Activated T-cell treated with anti-CD3 and anti-CD28 coated beads for 4 hours (primary cell): ENCODE data around the gene CEP72.
"Not testable (repeated sequence)": the region's sequence is repeated elsewhere in the genome, so short reads cannot be mapped to it uniquely, and the experiment has no call there.

Experiments used
- DNase-seq: peaks from one replicate; pipeline ENCODE4 v3.0.0-alpha.2; 2020

Gene CEP72

DNA sequence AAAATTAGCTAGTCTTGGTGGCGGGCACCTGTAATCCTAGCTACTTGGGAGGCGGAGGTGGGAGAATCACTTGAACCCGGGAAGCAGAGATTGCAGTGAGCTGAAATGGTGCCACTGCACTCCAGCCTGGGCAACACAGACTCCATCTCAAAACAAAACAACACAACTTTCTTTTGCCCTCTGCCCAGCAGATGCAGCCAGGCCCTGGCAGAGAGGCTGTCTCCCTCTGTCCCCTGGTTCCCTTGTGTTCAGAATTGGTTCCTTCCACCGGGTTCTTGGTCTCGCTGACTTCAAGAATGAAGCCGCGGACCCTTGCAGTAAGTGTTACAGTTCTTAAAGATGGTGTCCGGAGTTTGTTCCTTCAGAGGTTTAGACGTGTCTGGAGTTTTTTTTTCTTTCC is 30.2 kb upstream of the CEP72 start:
- no peak for DNase-seq

DNA sequence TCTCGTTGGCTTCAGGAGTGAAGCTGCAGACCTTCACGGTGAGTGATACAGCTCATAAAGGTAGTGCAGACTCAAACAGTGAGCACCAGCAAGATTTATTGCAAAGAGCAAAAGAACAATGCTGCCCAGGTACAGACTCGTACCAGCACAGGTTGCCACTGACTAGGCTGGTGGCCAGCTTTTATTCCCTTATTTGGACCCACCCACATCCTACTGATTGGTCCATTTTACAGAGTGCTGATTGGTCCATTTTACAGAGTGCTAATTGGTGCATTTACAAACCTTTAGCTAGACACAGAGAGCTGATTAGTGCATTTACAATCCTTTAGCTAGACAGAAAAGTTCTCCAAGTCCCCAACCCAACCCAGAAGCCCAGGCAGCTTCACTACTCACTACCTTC is 29.7 kb upstream of the CEP72 start:
- not testable (repeated sequence) for DNase-seq

DNA sequence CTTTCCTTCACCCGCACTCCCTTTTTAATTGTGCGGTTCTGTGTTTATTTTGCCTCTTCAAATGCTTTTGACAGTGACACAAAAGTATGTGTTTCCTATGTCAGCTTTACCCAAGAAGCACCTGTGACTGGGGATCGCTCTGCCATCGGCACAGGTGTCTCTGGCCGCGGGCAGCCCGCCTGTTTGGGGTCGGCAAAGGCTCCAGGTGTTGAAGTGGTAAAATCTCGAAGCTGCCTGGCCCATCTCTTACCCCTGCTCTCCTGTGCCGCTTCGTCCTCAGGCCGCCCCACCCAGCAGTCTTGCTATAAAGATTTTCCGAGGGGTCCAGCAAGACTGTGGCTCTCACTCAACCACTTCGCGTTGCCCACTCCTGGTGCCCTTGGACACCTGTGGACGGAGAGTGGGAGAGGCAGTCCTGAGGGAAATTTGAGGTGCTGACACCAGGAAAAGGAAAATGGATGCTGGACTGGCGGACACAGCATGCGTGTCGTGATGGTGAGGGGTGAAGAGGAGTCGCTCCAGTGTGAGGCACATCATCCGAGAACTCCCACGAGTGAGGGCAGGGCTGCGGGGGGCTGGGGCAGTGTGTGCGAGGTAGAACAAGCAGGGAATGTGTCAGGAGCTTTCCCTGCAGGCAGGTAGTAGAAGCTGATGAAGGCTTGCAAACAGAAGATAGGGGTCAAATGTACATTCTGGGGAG is 29.1 kb upstream of the CEP72 start:
- DNase-seq = no peak

DNA sequence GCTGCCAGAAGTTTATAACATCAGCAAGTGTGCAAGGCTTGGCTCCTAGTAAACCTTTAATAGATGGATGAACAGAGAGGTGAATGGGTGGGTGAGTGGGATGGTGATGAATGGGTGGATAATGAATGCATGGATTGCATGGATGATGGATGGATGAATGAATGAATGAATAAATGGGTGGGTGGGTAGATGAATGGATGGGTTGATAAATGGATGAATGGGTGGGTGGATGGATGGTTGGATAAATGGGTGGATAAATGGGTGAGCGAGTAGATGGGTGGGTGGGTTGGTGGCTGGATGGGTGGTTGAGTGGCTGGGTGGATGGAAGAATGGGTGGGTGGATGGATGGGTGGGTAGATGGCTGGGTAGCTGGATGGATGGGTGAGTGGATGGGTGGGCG is 28.5 kb upstream of the CEP72 start:
- no peak for DNase-seq

DNA sequence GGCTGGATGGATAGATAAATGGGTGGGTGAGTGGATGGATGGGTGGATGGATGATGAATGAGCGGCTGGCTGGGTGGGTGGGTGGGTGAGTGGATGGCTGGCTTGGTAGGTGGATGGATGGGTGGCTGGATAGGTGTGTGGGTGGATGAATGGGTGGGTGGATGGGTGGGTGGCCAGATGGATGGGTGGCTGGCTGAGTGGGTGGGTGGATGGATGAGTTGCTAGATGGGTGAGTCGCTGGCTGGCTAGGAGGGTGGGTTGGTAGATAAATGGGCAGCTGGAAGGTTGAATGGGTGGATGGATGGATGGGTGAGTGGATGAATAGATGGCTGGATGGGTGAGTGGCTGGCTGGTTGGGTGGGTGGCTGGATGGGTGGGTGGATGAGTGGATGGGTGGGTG is 27.9 kb upstream of the CEP72 start:
- DNase-seq = no peak

DNA sequence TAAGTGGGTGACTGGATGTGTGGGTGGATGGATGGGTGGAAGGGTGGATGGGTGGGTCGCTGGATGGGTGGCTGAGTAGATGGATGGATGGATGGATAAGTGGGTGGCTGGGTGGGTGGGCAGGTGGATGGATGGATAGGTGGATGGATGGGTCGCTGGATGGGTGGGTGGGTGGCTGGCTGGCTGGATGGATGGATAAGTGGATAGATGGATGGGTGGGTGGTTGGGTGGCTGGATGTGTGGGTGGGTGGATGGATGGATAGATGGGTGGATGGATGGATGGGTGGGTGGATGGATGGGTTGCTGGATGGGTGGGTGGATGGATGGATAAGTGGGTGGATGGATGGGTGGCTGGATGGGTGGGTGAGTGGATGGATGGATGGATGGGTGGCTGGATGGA is 27.3 kb upstream of the CEP72 start:
- no peak for DNase-seq

DNA sequence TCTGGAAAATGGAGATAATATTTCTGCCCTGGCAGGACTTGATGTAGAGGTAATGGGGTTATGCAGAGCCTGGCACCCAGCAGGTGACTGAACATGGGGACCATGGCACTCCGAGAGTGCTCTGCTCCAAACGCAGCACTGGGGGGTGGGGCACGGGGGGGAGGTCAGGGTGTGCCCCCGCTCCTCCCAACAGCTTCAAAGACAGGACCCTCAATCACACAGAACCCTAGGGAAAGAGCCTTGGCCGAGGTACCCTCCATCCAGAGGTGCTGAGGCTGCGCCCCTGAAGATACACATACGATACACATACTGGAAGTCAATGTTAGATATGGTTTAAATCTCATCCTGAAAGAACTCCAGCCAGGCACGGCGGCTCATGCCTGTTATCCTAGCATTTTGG is 26.6 kb upstream of the CEP72 start:
- no peak for DNase-seq

DNA sequence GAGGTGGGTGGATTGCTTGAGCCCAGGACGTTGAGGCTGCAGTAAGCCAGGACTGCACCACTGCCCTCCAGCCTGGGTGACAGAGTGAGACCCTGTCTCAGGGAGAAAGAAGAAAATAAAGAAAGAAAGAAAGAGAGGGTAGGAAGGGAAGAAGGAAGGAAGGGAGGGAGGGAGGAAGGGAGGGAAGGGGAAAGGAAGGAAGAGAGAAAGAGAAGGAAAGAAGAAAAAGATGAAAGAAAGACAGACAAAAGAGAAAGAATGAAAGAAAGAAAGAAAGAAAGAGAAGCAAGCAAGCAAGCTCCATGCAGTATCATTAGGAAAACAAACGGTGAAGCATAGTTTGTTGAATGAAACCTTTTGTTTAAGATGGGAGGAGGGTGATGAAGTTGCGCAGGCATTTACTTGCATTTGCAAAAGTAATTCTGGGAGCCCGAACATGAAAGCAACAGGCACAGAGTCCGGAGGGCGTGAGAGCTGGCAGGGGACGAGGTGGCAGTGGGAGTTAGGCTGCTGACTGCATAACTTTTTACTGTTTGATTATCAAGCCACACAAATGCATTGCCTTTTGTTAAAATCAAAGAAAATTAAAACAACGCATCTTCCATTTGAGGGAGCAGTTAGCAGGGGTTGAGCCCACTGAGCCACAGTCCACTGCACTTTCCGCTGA is 26.0 kb upstream of the CEP72 start:
- no peak for DNase-seq

DNA sequence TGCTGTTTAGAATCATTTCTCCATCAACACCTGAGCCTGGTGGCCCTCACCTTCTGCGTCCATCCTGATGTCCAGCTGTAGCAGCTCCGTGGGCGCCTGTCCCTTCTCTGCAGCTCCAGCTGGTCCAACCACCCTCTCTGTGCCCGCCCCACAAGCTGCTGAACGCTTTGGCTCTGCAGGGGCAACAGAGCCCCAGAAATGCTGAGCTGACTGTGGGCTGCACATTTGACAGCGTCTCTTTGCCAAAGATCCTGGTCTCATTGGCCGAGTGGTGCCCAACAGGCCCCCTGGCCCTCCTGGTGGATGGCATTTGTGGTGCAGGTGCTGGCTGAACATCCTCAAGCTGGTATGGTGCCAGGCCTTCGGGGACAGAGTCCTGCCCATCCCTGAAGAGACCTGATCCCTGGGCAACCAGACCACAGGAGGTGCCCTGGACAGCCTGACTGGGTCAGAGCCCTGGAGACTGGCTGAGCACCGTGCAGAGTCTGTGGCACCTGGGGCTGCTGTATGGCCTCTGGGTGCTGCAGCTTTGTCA is 25.3 kb upstream of the CEP72 start:
- no peak for DNase-seq

DNA sequence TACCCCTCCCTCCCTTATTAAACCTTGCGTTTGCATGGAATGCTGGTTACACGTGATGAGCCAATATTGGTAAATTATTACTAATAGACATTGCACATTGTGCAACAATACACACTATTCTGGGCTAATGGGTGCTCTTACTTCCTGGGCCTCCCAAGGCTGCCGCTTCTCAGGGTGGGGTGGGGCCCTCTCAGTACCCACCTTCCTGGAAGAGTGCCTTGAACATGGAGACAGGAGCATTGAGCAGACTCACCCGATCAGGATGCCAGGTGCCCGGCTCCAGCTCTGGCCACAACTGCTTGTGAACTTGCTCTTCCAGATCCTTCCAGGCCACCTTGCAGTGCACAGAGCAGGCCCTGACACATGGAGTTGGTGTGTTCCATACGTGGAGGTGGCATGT is 24.7 kb upstream of the CEP72 start:
- no peak for DNase-seq

DNA sequence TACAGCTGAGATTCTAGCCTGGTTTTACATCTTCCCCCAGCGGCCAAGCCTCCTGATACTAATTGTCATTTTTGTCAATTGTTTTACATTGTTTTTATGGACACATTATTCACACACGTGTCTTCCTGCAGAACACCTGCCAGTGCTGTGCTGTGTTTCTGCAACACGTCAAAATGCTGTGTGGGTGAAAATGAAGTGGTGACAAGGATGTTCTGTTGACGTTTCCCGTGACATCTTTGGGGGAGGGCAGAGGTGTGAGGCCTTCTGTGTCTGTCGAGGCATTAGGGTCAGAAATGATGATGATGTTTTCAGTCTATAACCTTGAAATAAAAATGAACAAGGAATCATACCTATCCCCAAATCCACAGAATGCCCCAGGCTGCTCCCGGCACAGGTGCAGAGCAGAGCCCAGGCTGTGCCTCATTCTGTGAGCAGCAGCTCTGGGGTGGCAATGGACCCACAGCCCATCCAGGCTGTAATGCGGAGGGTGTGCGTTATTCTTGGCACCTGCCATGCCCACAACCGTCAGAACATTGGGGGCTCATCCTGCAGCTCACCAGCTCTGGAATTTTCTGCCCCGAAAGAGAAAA is 23.6 kb upstream of the CEP72 start:
- no peak for DNase-seq

DNA sequence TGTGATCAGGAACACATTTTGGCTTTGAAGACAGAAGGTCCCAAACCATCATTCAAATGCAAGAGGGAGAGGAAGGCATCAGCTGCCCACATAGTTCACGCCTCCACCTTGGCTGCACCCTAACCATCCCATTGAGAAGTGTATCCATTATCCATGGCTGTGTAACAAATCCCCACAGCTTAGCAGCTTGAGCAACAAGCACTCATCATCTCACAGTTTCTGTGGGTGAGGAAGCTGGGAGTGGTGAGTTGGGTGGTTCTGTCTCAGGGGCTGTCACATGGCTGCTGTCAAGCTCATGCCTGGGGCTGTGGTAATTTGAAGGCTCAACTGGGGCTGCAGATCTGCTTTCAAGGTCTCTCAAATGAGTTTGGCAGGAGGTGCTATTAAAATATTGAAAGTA is 23.0 kb upstream of the CEP72 start:
- no peak for DNase-seq

DNA sequence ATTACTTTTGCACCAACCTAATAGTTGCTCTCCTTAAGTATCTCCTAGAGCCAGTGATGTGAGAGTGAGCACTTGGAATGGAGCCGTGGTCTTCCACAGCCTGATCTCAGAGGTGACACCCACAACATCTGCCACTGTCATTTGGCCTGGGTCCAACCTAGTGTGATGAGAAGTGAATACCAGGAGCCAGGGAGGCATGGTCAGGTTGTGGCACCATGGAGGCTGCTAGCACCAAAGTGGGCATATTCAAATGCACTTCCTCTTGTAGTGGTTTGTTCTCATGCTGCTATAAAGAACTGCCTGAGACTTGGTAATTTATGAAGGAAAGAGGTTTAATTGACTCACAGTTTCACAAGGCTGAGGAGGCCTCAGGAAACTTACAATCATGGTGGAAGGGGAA is 22.6 kb upstream of the CEP72 start:
- DNase-seq = no peak

DNA sequence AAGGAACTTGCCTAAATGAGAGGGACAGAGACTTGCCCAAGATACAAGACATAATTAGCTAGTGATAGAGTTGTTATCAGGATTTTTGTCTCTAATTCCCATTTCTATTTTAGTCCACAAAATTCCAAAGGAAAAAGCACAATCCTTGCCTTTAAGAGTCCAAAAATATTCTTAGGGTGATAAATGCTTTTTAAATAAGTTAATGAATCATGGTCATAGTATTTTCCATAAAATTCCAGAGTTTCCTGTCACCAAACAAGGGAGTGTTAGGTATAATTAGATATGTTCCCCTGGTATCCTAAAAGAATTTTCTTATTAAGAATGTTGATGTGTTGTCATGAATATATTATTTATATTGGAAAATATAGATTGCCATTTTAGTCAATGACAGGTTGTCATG is 21.8 kb upstream of the CEP72 start:
- DNase-seq = no peak

DNA sequence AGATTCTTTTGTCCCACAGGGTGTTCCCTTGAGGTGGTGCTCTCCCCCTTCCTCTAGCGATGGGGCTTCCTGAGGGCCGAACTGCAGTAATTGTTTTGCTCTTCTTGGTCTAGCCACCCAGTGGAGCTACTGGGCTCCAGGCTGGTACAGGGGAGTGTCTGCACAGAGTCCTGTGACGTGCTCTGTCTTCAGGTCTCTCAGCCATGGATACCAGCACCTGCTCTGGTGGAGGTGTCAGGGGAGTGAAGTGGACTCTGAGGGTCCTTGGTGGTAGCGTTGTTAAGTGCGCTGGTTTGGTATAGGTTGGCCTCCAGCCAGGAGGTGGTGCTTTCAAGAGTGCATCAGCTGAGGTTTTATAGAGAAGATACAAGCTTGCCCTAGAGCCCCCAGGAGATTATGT is 20.4 kb upstream of the CEP72 start:
- no peak for DNase-seq

DNA sequence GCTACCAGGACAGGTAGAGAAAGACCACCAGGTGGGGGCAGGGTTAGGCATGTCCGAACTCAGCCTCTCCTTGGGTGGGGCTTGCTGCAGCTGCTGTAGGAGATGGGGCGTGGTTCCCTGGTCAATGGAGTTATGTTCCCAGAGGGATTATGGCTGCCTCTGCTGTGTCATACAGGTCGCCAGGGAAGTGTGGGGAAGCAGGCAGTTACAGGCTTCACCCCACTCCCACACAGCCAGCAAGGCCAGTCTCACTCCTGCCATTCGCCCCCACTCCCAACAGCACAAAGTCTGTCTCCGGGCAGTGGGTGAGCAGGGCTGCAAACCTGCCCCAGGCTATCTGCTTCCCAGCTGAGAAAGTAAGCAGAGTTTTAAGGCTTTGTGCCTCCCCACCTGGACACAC is 20.0 kb upstream of the CEP72 start:
- DNase-seq = no peak

DNA sequence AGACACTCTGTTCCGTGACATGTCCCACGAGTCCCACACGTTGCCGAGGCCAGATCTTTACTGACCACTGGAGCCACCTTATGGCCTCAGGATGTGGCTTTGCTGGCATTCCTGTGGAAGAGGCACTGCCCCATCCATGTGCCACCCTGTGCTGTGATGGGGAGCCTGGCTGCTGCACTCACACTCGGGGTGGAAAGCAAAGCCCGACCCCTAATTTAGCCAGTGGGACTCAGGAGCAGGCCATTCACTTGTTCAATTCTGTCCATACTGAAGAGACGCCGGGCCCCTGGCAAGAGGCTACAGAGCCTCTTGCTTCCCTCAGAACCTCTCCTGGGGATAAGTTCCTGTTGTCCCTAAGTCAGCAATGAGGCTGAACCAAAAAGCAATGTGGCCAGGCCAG is 18.6 kb upstream of the CEP72 start:
- no peak for DNase-seq

DNA sequence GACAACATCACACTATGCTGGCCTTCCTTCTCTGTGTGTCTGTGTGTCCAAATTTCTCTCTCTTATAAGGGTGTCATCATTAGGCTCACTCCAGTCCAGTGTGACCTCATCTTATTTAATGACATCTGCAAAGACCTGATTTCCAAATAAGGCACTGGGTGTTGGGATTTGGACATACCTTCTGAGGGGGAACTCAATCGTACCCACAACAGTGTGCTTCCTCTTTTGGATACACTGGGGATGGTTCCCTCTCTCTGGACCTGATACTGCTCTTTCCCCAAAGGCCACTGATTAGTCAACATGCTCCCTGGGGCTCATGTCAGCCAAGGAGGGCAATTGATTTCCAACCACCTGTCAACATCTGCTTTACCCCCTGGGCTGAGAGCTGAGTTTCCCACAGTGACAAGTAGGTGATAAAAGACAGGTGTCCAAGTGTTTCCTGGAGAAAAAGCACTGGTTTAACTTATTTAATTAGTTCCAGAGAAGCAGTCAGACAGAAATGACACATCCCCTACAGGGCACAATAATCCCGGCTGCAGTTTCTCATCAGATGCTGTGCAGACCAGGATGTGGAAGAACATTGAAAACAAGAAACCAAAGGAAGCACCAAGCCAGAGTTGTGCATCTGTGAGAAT is 17.8 kb upstream of the CEP72 start:
- DNase-seq = no peak

DNA sequence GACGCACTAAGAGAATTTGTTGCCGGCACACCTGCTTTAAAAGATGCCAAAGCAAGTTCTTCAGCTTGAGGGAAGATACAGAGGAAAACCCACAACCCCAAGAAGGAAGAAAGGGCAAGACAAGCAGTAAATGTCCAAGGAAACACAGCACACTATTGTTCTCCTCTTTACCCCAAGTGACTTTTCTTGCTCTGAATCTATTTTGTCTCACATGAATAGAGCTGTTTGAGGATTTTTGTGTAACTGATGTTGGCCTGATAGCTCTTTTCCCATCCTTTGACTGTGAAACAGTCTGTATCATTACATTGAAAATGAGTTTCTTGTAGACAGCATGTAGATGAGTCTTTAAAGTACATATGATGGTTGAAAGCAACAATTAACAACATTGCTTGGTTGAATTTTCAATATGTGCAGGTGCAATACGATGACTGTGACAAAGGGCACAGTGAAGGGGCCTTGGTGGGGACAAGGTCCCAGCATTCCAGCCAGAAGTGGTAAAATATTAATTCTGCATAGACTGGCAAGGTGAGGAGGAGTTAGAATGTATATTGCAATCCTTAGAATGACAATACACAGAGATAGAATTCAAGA is 16.8 kb upstream of the CEP72 start:
- DNase-seq = no peak

DNA sequence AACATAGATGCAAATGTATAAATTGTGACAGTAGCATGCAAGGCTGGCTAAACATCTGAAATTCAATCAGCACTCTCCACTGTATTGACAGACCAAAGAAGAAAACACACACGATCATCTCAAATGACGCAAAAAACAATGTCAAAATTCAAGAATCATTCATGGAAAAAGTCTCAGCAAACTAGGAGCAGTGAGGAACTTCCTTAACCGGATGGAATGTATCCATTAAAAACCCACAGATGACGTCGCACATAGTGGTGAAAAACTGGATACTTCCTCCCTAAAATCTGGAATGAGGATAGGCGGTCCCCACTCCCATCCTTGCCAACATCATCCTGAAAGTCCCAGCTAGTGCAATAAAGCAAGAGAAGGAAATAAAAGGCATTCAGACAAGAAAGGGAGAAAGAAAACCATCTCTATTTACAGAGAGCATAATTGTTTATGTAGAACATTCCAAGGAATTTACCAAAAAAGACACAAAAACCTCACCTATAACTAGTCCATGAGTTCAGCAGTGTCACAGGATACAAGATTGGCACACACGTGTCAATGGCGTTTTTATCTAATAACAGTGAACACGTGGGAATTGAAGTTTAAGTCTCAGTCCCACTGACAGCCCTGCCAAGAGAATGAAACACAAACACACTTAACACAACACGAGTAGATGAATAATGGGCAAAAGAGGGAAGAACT is 14.1 kb upstream of the CEP72 start:
- DNase-seq = no peak

DNA sequence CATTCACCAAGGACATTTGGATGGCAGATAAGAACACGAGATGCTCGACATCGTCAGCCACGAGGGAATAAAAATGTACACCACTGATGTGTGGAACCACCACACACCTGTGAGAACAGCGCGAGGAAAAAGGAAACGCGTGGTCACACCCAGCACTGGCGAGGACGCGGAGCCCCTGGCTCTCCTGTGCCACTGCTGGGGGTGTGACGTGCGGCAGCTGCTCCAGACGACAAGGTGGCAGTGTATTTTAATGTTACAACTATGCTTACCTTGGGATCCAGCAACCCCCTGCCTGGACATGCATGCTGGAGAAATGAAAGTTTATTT is 13.6 kb upstream of the CEP72 start:
- DNase-seq = no peak

DNA sequence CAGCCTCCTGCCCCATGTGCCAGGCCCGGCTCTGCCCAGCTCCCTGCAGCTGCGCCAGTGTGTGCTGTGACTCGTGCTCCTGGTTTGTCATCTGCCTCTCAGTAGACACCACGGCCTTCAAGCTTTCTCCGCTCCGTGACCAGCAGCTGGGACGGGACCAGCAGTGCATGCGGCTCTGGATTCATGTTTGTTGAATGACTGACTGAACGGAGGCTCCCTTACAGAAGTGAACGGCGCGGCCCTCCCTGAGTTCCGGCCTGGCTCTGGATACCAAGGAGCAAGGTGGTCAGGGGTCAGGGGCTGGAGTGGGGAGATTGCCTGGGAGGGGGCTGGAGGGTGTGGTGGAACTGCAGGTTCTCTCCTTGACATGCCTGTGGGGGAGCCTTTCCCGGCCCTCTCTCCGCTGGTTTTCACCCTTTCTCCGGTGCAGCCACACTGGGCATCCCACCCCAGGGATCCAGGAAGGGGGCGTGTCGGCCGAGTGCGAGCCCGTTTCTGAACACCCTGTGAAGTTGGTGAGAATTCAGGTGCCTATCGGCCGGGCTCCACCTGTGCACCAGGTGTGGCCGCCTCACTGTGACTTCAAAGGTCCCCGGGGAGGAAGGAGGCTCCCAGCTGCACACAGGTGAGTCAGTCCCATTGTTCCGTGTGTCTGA is 11.1 kb upstream of the CEP72 start:
- DNase-seq = no peak
